Loucy (cell line): Measurements from ENCODE around the gene CAPZA1.

Experiments
- CTCF ChIP-seq: fragments of 200-600 bp; sonication (generic); conservative IDR thresholded peaks from 2 replicates; pipeline ENCODE4 v1.5.1; 2014; ENCODE audit warnings: mild to moderate bottlenecking, antibody characterized with exemption, low read length
- EZH2phosphoT487 ChIP-seq: fragments of 200-600 bp; IDR thresholded peaks from 2 replicates; pipeline ENCODE4 v1.6.1; 2018; ENCODE audit warnings: antibody characterized with exemption, mild to moderate bottlenecking, moderate library complexity, borderline replicate concordance

GRCh38 chr1:112712191-112712590 is 92.6 kb downstream of the CAPZA1 start:
- no peak for TF ChIP-seq CTCF
- no peak for TF ChIP-seq EZH2phosphoT487
